ENCODE results near the gene RAC2.
"Not testable (repeated sequence)": the region's sequence is repeated elsewhere in the genome, so short reads cannot be mapped to it uniquely, and the experiment has no call there.

The RAC2 gene

DNA sequence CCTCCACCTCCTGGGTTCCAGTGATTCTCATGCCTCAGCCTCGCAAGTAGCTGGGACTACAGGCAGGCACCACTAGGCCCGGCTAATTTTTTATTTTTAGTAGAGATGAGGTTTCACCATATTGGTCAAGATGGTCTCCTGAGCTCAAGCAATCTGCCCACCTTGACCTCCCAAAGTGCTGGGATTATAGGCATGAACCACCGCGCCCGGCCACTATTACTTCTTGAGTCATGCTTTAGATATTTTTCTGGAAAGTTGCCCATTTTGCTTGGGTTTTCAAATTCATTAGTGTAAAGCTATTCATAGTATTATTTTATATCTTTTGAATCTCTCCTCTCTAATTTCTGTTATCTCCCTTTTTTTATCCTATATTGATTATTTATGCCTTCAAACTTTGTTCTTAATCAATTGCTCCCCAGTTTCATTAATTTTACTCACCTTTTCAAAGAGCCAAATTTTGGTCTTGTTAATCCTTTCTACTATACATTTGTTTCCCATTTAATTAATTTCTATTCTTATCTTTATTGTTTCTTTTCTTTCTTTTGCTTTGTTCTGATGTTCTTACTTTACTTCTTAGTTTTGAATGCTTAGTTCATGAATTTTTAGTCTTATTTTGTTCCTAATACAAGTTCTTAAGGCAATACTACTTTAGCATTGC is 10.3 kb upstream of the RAC2 start:
- DNase-seq = peak; percentile 62

DNA sequence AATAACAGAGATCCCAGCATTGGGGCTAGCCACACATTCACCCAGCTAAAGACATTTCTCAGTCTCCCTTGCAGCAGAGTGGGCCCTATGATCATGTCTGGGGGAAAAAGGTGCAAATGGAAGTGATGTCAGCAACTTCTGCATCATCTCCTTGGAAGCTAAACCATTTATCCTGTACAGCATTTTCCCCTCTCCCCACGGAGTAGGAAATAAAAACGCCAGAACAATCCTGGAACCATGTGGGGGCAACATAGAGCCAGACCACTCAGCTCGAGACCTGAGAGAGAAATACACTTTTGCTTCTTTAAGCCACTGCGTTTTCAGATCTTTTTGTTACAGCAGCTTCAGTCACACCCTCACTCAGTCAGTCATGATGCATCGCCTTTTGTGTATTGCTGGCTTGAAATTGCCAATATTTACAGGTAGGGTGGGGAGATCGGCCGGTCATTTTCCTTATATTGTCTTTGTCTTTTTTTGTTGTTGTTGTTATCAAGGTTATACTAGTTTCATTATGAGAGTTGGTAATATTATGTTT is 9.1 kb upstream of the RAC2 start:
- DNase-seq = no peak

DNA sequence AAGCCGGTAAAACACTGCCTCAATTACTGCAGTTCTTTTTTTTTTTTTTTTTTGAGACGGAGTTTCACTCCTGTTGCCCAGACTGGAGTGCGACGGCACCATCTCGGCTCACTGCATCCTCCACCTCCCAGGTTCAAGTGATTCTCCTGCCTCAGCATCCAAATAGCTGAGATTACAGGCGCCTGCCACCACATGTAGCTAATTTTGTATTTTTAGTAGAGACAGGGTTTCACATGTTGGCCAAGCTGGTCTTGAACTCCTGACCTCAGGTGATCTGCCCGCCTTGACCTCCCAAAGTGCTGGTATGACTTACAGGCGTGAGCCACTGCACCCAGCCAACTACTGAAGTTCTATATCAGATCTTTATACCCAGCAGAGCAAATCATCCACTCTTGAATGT is 7.8 kb upstream of the RAC2 start:
- DNase-seq = not testable (repeated sequence)

DNA sequence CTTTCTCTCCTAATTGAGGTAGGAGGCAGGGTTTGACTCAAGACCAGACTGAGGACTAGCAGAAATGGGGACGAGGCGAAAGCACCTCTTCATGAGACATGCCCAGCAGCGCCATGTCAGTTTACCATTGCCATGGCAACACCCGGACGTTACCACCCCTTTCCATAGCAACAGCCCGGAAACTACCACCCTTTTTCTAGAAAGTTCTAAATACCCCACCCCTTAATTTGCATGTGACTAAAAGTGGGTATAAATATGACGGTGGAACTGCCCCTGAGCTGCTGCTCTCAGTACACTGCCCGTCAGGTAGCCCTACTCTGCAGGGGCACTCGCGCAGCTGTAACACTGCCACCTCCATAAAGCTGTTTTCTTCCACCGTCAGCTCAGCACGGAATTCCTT is 5.9 kb upstream of the RAC2 start:
- no peak for DNase-seq

DNA sequence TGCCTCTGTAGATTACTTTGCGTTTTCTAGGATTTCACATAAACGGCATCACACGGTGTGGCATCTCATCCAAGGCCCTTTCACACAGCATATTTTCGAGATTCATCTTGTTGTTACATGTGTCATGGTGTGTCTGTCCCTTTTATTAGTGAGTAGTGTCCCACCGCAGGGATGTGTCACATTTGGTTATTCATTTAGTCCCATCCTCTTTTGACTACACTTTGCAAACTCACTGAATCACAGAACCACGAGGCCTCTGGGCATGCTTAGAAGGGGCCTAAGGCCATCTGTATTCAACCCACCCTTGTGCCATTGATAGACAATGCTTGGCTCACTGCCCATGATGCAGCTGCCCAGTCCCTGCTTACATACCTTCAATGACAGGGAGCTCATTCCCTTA is 4.2 kb upstream of the RAC2 start:
- no peak for DNase-seq

DNA sequence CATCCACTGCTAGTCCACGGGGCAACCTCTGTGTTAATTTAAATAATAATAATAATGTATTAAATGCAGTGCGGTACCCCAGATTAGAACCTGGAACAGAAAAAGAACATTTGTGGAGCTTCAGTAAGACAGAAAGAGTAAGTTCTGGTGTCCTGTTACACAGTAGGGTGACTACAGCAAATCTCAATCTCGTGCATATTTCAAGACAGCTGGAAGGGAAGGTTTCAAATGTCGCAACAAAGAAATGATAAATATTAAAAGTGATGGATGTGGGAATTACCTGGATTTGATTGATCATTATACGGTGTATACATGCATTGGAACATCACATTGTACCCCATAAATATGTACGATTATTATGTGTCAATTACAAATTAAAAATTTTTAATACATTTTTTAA is 1.7 kb upstream of the RAC2 start:
- DNase-seq = no peak

DNA sequence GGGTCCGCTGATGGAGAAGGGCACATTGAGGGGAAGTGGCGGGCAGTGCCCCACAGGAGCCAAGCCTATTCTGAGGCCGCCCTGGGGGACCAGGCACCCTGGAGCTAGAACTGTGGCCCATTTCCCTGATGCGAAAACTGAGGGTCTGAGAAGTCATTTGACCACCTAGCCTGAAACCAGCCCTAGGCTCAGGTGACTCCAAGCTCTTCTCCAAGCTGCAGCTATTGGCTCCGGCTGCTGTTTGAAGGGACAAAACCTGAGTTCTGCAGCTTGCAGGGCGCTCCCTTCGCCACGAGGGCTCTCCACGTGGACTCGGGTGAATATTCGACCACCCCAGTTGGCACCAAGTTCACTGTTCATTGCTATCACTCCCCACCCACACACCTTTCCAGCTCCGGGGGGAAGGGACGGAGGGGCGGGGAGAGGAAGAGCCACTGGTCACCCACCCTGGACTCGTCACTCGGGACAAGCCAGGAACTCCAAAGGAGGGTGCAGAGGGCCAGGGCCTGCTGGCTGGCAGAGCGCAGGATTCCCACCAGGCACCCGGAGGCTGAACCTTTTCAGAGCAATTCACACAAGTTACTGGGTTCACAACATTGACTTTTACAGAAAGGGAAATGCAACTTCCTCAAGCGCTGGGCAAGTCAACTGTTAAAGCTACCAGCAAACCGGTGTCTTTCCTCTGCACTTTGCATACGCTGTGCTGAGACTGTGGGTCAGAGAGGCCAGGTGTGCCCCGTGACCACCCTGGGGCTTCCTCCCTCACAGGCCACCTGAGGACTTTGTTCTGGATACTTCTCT is 1.1 kb upstream of the RAC2 start:
- DNase-seq = no peak

DNA sequence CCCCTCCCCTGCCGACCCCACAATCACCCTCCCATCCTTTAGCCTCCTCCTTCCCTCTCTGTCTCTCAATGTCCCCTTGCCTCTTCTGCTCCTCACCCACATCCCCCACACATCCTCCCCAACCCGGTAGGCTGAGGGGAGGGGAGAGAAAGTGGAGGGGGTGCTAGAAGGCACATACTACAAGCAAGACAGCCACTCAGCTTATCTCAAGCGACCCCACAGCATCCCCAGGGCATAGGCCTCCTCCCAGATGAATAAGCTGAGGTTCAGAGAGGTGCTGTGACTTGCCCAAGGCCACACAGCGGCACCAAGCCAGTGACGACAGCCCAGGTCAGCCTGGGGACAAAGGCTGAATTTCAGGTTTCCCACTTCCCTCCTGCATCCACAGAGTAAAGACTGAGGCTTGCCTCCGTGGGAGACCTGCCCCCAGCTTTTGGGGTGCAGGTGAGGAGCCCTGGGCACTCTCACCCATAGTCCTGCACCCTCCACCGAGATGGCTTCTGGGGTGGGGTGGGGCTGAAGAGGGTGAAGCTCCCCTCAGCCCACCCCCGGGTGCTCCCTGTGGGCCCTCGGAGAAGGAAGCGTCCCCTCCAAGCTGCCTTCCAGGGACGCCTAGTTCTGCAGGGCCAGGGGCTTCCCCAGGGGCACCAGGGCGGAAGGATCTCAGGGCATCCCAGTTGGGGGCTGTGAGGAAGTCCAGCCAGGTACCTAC is 511 bp downstream of the RAC2 start:
- peak; percentile 46 for DNase-seq

DNA sequence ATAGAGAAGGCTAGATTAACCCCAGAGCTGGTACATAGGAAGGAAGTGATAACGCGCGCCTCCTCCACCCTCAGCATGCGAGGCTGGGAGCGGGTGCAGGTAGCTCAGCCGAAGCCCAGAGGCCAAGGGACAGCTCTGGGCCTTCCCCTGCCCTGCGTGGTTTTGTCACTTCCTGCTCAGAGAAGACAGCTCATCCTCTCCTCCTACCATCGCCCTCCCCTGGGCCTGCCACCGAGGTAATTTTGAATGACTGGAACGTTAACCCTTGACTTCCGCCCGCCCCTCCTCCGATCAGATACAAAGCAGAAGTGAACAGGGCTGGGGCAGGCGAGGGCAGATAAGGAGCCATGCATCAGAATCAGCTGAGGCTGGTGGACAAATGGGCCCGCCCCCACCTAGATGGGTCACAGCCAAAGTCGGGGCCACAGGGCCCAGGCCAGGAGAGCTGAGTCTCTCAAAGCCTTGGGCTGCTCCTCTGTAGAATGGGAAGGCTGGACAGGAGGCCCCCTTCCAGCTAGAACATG is 1.6 kb downstream of the RAC2 start:
- DNase-seq = peak; percentile 99

DNA sequence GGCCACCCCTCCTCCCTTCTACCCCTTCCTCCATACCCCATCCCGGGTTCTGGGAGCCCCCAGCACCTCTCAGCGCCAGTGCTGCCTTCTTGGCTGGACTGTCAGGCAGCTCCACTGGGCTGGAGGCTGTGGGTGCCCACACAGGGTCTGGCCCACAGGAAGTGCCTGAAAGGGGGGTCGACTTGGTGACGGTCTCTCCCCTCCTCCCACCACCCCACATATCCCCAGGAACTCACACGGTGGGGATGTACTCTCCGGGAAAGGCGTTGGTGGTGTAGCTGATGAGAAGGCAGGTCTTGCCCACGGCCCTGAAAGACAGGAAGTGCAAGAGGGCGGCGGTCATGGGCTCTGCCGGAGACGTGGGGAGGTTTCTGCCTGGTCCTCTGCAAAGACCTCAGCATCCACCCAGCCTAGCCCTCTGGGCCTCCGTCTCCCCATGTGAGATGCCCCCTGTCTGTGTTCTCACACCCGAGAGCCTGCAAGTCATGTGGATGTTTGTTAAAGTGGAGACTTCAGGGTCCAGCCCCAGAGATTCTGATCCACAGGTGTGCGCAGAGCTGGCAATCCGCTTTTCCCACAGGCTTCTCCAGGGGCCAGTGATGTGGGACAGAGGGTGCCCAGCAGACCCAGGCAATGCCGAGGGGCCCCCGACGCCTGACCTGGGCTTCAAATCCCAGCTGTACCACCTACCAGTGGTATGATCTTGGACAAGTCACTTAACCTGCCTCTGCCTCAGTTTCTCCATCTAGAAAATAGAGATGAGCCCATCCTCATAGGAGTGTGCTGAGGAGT is 2.5 kb downstream of the RAC2 start:
- DNase-seq = peak; percentile 53

DNA sequence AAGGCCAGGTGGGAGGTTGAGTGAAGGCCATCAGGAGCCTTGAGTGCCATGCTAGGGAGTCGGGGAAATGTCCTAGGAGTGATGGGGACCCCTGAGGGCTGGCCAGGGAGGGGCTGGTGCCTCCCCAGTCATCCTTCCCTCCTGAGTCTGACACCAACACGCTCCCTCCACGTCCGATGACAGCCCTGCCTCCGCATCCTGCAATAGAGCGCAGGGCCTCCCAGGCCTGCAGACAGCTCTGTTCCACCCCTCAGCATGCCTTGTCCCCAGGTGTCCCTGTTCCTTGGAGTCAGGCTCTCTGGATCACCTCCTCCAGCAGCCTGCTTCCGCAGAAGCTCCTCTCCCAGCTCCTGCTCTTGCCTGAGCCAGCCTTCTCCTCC is 3.1 kb downstream of the RAC2 start:
- no peak for DNase-seq

DNA sequence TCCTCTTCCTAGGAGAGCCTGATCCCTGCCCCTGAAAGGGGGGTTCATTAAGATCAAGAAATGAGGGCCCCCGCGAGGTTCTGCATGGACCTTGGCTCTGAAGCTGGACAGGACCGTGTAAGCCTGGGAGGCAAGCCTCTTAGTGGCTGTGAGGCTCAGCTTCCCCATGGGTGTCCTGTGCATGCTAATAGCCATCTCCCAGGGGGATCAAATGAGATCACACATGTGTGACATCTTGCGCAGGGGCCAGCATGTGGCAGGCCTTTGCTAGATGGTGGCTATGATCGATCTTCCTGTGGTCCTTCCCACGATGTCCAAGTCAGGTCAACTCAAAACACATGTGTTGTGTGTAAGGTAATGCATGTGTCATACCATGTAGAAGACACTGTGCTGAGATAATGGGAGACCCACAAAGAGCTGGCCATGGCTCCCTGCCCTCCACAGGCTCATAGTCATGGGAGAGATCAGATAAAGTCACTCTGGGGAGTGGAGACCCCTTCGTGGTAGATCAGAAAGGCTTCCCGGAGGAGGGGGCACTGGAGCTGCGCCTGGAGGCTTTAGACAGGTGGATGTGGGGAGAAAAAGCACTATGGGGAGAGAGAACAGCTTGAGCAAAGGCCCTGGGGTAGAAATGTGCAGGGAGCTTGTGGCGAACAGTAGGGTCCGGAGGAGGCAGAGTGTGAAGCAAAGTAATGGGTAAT is 3.7 kb downstream of the RAC2 start:
- DNase-seq = no peak

DNA sequence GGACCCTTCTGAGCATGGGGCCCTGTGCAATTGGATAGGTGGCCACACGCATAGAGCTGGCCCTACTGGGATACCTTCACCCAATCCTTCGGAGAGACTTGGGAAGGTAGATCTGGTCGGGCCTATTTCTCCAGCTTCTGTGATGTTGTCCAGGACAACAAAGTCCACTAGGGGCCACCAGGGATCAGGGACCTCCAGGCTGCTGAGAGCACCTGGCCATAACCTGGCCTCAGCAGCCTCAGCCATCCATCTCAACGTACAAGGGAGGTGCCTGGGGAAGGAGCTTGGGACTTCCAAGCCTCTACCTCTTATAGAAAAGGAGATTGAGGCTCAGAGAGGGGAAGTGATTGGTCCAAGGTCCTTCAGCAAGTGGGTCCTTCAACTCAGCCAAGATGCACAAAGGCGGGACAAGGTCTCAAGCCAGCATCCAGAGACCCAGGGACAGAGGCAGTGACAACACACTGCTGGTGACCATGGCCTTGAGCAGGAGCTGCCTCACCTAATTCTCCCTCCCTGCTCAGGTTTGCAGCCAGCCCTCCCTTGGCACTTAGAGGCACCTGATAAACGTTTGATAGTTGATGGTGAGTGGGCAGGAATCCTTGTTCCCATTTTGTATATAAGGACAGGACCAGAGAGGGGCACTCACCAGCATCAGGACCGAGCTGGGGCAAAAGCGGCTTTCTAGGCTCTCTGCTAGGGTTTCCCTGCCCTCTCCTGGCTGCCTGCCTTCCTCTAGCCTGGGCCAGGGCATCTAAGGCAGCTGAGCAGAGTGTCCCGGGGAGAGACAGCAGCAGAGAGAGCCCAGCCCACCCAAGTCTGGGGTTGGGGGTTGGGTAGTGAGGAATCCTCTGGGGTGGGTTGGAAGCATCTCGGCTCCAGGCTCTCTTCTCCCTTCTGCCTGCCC is 4.5 kb downstream of the RAC2 start:
- no peak for DNase-seq

DNA sequence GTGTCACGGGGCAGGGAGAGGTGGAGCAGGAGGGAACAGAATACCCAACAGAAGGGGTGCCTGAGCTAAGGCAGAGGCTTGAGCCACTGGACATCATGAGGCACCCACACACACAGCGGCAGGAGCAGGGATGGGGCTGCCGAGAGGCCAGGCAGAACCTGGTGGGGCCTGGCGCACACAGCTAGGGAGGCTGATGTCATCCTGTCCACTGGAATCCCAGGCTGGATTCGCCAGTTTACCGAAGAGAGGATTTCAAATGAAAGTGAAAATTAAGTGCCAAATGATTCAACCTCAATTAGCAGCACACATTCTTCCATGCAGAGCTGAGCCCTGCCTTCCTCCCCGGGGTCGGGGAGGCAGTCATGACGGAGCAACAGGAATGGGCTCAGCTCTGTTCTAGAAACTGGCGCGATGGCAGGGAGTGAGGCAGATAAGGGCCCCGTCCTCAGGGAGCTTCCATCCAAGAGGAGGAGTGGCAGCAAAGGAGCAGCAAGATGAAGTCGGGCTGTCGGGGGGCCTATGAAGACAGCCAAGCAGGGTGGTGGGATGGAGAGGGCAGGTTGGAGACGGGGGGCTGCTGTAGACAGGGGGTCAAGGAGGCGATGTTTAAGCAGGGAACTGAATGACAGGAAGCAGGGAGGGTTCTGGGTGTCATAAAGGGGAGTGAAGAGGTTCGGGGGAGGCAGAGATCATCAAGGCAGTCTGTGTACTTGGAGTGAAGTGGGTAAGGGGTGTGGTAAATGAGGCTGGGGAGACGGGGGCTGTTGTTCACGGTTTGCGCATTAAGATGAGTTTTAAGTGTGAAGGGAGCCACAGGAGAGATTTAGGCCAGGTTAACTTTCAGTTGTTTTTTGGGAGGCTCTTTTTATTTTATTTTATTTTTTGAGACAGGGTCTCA is 6.4 kb downstream of the RAC2 start:
- no peak for DNase-seq

DNA sequence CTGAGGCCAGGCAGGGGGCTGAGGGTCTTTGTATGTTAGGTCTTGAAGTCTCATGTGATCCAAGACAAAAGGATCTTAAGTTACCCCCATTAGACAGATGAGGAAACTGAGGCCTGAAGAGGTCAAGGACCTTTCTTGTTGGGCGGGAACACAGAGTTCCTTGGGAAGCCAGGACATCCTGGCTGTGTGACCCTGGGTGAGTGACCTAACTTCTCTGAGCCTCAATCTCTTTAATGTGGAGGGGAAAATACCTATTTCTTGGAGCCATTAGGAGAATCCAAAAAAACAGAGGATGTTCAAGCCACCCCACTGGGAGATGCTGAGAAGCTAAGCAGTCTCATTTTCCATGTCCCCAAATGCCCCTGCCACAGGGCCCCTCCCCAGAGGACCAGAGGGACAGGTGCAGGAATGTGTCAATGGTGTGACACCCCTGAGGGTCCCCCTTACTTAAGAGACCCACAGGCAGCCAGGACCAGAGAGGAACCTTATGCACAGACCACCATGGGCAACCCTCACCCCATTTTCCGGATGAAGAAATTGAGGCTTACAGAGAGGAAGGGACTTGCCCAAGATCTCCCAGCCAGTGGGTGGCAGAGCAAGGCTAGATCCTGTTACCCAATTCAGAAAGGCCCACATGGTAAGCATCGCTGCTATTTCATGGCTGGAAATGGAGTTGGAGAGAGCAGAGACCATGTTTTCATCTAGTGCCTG is 8.0 kb downstream of the RAC2 start:
- DNase-seq = no peak

DNA sequence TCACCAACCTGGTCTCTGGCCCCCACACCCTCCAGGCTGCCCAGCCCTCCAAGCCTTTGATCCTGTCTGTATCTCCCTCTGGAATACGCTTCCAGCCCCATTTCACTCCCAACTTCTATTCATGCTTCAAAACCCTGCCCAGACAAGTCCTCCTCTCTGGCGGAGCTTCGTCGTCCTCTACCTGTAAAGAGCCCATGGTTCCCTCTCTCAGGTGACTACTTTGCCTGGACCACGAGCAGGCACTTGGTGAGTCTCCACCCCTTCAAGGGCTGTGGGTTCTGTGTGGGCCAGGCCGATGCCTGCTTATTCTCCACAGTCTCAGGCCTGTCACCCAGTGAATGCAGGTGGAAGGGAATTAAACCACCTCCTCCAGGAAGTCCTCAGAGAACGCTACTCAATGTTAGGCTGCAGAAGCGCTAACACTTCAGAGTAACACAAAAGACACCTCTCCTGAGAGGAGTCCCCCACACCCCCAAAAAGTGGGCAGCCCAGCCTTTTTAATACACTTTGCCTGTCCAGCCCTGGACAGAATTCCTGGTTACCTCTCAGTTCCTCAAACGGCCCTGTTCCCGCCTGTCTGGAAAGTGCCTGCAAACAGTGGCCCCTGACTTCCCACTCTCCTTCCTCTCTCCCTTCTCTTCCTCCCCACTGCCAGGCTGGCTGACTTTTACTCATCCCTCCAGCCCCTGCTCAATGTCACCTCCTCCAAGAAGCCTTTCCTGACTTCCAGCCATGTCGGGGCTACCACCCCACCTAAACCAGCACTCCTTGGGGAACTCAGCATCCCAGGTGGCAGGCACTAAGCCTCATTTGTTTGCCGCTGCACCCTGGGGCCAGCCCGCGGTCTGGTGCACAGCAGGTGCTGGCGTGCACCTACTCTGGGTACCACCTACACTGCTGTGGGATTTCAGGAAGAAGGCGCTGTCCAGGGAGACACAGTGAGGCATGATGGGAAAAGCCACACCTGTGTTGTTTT is 9.0 kb downstream of the RAC2 start:
- no peak for DNase-seq

DNA sequence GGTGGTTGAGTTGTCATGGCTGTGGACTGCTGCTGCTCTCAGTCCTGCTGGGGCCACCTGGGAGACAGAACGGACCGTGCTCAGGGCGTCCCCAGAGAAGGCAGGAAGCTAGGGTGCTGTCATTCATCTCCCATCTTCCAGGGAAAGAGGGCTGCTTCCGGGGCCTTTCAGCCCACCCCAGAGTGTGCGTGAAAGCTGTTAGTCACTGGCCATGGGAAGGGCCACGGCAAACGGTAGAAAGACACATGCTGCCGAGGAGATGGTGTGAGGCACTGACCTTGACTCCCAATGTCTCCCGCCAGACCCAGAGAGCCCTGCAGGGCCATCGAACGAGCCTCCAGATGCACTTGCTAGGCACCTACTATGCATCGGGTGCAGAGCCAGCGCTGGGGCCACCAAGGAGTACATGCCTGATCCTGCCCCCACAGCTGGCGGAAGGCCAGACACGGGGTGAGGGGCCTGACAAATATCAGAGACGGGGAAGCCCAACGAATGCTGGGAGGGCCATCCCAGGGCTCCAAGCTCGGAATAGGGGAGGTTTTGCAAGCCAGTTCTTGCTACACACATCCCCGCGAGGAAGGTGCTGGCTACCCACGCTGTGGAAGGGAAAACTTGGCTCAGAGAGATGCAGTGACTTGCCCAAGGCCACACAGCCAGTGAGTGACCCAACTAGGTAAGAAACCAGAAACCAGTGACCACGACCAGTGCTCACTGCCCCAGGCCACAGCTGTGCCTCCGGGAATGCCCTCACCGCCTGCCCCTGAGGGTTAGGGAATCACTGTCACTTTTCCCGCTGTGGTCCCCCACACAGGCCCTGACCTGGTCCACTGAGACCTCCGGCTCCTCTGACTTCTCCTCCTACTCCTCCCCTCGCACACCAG is 10.1 kb downstream of the RAC2 start:
- no peak for DNase-seq

Data from hematopoietic multipotent progenitor cell treated with erythropoietin and hydrocortisone succinate and interleukin-3 and kit ligand, for 8 days (in vitro differentiated cells).